SIG-M5 (cell line): ENCODE results near the gene SPG7.

Experiments used
- DNase-seq: peaks from one replicate; lab custom pipeline; 2025; lab: John Stamatoyannopoulos, UW

SPG7 gene

DNA sequence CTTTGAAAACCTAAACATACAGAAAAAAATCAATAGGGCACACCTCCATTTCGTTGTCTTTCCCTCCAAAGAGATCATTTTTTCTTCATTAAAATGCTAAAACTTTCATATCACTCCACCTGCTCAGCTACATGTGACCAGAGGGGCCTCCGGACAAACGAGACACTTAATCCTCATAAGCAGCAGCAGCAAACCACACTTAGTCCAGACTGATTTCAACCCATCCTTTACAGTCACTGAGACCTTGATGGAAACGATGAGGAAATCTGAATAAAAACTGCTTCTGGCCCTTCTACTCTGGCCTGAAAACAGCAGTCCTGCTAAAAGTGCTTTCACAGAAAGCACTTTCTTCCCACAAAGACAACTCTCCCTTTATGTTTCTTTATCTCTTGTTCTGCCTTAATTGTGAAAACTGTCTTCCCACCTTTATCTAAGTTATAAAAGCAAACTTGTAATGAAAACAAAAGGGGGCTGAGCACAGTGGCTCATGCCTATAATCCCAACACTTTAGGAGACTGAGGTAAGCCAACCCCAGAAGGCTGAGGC is 22.4 kb upstream of the SPG7 start:
- DNase-seq, result no peak

DNA sequence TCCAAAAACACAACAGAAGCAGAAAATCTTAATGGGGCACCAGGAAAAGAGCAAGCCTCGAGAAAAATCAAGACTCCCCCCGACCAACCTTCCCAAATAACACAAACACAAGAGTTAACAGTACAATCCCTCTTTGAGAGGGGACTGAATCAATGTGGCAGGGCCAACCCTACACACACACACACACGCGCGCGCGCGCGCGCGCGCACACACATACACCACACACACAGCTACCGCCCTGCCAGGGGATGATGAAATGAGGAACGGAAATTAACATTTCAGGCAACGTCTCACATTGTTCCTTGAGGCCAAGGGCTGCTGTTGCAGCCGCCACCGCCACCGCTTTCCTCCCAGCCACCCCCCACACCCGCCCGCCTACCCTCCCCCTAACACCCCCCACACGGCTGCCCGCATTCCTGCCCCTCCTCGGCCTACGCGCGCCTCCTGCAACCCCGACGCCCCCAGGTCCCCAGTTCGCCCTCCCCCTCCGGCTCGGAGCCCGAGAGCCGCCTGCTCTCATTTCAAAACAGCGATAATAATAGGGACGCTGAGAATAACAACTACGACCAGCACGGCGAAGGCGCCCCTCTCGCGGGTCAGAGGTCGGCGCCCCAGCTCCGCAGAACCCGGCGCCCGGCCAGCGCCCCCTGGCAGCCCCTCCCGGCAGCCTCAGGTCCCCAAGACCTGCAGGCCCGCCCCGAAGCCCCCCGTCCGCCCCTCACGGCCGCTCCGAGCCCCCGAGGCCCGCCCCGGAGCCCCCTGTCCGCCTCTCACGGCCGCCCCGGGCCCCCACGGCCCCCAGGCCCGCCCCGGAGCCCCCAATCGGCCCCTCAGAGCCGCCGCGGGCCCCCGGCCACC is 18.9 kb upstream of the SPG7 start:
- DNase-seq, result peak; percentile 56

GRCh38 chr16:89489898-89490438 is 18.2 kb upstream of the SPG7 start:
- no peak for DNase-seq

- peak; percentile 97 for DNase-seq
Measured at GRCh38 chr16:89490439-89491237, 17.6 kb upstream of the SPG7 start, which contains the start of gene ANKRD11. Gene ANKRD11 (minus strand): TSS chr16:89490561. CDS start chr16:89317019, 173,542 bp downstream.

GRCh38 chr16:89491238-89491869 is 16.8 kb upstream of the SPG7 start:
- no peak for DNase-seq

GRCh38 chr16:89491974-89492687 is 16.1 kb upstream of the SPG7 start:
- no peak for DNase-seq

DNA sequence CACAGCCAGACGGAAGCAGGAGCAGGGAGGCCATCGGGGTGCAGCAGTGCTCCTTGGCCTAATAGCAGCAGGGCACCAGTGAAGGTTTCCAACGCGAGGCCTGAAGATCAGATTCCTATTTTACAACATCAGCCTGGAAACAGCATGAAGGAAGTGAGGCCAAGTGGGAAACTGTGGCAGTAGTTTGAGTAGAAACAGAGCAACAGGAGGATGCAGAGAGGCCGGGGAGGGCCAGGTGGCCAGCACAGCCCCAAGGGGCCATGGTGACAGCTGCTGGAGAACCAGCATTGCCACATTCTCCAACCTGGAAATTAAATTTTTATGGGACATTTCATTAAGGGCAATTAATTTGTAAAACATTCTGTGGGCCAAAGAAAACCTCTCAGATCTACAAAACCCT is 14.4 kb upstream of the SPG7 start:
- DNase-seq, result no peak

DNA sequence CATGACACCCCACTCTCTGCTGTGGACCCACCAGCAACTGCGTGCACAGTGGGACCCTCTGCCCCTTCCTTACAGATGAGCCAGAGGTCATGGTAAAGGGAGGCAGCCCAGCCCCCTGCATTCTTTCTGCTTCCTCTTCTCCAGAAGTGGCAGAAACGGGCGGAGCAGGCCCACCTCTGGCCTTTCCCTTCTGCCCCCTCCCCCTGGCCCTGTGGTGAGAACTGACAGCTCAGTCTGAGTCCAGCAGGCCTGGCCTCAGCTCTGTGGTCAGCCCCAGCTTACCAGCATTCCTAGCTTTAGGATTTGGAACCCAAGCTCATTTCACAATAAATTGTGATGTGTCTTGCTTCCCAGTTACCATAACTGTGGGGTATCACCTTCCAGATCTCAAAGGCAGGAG is 13.1 kb upstream of the SPG7 start:
- DNase-seq, result no peak

GRCh38 chr16:89498839-89499238 is 9.4 kb upstream of the SPG7 start:
- no peak for DNase-seq

DNA sequence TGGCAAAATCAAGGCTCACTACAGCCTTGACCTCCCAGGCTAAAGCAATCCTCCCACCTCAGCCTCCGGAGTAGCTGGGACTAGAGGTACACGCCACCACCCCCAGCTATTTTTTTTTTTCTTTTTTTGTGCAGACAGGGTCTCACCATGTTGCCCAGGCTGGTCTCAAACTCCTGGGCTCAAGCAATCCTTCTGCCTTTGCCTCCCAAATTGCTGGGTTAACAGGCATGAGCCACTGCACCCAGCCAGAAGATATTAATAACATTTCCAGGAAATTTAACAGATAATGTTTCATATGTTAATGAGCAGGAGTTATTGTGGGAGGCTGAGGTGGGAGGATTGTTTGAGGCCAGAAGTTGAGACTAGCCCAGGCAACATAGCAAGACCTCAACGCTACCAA is 8.4 kb upstream of the SPG7 start:
- DNase-seq, result no peak

GRCh38 chr16:89502081-89502843 is 5.9 kb upstream of the SPG7 start:
- no peak for DNase-seq

DNA sequence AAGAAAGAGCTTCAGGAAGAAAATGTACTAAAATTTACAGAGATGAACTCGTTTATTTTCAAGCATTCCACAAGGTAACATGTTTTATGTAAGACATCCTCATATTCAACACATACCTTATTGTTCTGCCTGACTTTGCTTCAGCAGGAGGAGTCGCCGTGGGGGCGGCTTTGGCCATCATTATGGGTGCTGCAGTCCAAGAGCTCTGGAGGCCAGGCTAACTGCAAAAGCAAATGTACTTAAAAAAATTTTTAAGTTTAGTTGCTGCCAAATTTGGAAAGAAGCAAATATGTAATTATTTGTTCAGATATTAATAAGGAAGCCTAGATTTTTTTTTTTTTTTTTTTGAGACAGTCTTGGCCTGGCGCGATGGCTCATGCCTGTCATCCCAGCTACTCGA is 4.1 kb upstream of the SPG7 start:
- no peak for DNase-seq

- peak; percentile 88 for DNase-seq
Measured at GRCh38 chr16:89505204-89506112, 2.7 kb upstream of the SPG7 start.

DNA sequence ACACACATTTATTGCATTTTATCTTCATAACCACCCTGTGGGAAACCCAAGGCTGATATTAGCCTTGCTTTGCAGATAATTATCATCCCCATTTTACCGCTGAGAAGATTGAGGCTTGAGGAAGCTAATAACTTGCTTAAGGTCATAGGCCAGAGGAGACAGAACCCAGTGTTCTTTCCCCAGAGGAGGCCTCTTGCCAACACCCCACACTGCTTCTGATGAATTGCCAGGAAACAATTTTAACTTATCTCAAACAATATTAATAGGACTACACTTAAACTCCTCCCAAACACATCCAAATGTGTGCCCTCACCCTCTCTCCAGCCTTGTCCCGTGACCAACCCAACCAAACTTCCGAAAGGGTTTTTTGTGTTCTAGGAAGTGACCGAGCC is 2.1 kb upstream of the SPG7 start:
- DNase-seq, result no peak

GRCh38 chr16:89506791-89507191 is 1.4 kb upstream of the SPG7 start:
- no peak for DNase-seq

DNA sequence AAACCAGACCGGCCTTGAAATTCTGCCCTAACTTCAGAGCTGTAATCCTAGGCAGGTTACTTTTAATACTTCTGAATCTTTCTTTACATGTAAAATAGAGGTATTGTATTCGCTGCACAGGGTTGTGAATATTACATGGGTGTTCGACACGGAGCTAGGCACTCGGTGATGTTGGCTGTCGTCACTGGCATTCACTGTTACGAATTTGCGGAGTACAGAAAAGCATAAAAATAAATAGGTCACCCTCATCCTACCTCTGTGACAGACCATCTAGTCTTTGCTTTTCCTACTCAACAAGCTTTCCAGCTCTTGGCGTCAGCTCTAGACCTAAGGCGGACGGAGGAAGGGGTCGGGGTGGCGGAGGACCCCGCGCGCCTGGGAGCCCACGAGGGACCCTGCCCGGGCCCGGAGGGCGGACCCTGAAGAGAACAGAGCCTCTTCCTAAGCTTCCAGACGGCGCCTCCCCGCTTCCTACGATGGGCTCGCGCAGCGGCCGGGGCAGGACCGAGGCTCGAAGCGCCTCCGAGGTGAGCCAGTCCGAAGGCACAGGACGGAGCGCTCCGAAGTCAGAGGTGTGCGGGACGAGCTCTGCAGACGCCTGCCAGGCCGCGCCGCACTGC is 879 bp upstream of the SPG7 start:
- no peak for DNase-seq

DNA sequence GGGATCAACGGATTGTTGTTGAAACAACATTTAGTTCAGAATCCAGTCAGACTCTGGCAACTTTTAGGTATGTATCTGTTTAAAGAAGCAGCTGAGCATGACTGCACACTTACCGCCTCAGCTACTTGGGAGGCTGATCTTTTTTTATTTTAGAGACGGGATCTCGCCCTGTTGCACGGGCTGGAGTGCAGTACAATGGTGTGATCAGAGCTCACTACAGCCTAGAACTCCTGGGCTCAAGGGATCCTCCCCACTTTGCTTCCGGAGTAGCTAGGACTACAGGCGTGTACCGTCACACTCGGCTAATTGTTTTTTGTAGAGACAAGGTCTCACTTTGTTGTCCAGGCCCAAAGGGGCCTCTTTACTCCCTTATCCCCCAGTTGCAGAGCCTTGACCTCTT is 2.3 kb downstream of the SPG7 start:
- DNase-seq, result no peak

- no peak for DNase-seq
Measured at GRCh38 chr16:89511374-89511773, 3.2 kb downstream of the SPG7 start.

GRCh38 chr16:89512453-89512852 is 4.2 kb downstream of the SPG7 start:
- no peak for DNase-seq
